CD4-positive, alpha-beta T cell treated with Interleukin-15 for 4 hours (primary cell): ENCODE results near the gene DIPK1A.

Experiments used
- DNase-seq: peaks from one replicate; pipeline ENCODE4 v3.0.0-alpha.2; 2020; ENCODE audit warnings: low spot score

Gene DIPK1A

DNA sequence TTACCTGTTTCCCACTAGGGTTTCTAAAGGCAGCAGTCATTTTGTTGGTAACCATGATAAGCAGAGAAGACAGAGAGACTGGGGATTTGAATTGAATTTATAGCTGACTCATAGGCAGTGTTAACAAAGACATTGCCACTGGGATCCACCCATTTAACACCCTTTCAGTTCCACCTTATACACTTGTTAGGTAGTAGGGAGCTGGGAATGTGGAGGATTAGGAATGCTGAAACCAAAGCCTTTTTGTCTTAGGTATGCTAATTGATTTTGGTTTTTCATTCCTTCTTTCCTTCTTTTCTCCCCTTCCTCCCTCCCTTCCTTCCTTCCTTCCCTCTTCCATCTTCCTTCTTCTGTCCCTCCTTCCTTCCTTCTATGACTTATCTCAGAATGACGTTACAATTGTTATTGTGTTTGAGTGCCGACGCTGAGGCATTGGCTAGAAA is 168.9 kb downstream of the DIPK1A start:
- no peak for DNase-seq
